ENCODE data around the gene GINS3.
"Not testable (repeated sequence)": the region's sequence is repeated elsewhere in the genome, so short reads cannot be mapped to it uniquely, and the experiment has no call there.

GINS3 gene

DNA sequence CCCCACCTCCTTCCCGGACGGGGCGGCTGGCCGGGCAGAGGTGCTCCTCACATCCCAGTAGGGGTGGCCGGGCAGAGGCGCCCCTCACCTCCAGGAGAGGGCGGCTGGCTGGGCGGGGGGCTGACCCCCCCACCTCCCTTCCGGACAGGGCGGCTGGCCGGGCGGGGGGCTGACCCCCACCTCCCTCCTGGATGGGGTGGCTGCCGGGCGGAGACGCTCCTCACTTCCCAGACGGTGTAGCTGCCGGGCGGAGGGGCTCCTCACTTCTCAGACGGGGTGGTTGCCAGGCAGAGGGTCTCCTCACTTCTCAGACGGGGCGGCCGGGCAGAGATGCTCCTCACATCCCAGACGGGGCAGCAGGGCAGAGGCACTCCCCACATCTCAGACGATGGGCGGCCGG, 4.6 kb downstream of the GINS3 start:
- not testable (repeated sequence) for H3K9ac ChIP-seq (ENCODE audit: low read length); DNase-seq; H3K56ac ChIP-seq (ENCODE audit: low read length); H2AK5ac ChIP-seq (ENCODE audit: low read length); H2BK120ac ChIP-seq (ENCODE audit: low read depth, low read length); H4K8ac ChIP-seq (ENCODE audit: low read depth, low read length); H3K23ac ChIP-seq (ENCODE audit: low read length); H3K79me2 ChIP-seq (ENCODE audit: control insufficient read depth, insufficient read depth, low read length); H4K5ac ChIP-seq (ENCODE audit: low read length); H3K4me3 ChIP-seq (ENCODE audit: low read length); H2BK5ac ChIP-seq (ENCODE audit: low read length); H3K27ac ChIP-seq (ENCODE audit: low read depth, low read length); H2BK15ac ChIP-seq (replicated peaks; ENCODE audit: low read depth); H3K27me3 ChIP-seq (ENCODE audit: insufficient read depth, low read length, poor library complexity); H3K4me2 ChIP-seq (ENCODE audit: low read length); H3K4me1 ChIP-seq (ENCODE audit: control insufficient read depth, low read depth, low read length); H3K36me3 ChIP-seq (ENCODE audit: control insufficient read depth, insufficient read depth, low read length); H3K18ac ChIP-seq (ENCODE audit: low read length); H3K4ac ChIP-seq (ENCODE audit: low read depth, low read length); H3K79me1 ChIP-seq (ENCODE audit: low read length)
- no CpG with 5 or more reads among the region's 26 CpGs for WGBS (ENCODE audit: extremely low coverage, insufficient coverage, low lambda C conversion rate)

DNA sequence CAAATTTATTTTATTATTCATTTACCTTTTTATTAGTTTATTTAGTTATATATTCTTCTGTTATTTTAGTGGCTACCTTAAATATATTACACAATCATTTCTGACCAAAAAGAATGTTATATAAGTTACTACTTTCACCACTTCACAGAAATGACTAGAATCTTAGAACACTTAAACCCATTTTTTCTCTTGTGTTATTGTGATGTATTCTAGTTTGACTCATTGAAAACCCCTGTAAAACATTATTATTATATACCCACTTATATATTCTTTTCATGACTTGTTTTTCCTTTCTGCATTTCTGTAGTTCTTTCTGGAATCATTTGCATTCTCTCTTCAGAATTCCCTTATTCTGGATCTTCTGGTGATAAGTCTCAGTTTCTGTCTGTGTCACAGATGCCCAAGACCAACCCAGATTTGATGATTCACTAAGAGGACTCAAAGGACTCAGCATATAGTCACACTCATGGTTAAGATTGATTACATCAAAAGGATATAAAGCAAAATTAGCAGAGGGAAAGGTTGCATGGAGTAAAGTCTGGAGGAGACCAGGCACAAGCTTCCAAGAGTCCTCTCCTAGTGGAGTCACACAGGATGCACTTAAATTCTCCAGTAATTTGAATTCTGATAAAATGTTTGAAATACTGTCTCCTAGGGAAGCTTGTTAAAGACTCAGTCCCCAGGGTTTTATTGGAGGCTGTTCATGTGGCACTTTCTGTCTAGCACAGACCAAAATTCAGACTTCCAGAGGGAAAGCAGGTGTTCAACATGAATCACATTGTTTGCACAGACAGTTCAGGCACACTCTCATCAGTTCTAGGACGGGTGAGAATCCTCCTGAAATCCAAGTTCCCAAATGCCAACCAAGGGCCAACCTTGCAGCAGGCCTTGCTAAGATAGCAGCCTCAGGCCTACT, 7.7 kb downstream of the GINS3 start:
- H2BK15ac ChIP-seq (replicated peaks; ENCODE audit: low read depth), result no peak overlapping the region
- H3K4me3 ChIP-seq (ENCODE audit: low read length), result no peak overlapping the region
- no peak overlapping the region for H3K56ac ChIP-seq (ENCODE audit: low read length)
- no peak overlapping the region for H3K4ac ChIP-seq (ENCODE audit: low read depth, low read length)
- peaks cover 4% of the 10 kb centered on the region for H3K36me3 ChIP-seq (ENCODE audit: control insufficient read depth, insufficient read depth, low read length)
- H2BK120ac ChIP-seq (ENCODE audit: low read depth, low read length), result no peak overlapping the region
- no peak overlapping the region for H4K8ac ChIP-seq (ENCODE audit: low read depth, low read length)
- H3K4me2 ChIP-seq (ENCODE audit: low read length), result no peak overlapping the region
- no peak overlapping the region for H3K27ac ChIP-seq (ENCODE audit: low read depth, low read length)
- H3K79me1 ChIP-seq (ENCODE audit: low read length), result no peaks in the 10 kb centered on the region
- no peak overlapping the region for H3K23ac ChIP-seq (ENCODE audit: low read length)
- no CpG with 5 or more reads among the region's 1 CpG for WGBS (ENCODE audit: extremely low coverage, insufficient coverage, low lambda C conversion rate)
- H3K9ac ChIP-seq (ENCODE audit: low read length), result no peak overlapping the region
- no peak overlapping the region for H2AK5ac ChIP-seq (ENCODE audit: low read length)
- no peaks in the 10 kb centered on the region for H3K27me3 ChIP-seq (ENCODE audit: insufficient read depth, low read length, poor library complexity)
- no peak overlapping the region for H4K5ac ChIP-seq (ENCODE audit: low read length)
- no peak for DNase-seq
- H3K4me1 ChIP-seq (ENCODE audit: control insufficient read depth, low read depth, low read length), result no peaks in the 10 kb centered on the region
- H2BK5ac ChIP-seq (ENCODE audit: low read length), result no peak overlapping the region
- no peaks in the 10 kb centered on the region for H3K79me2 ChIP-seq (ENCODE audit: control insufficient read depth, insufficient read depth, low read length)
- no peak overlapping the region for H3K18ac ChIP-seq (ENCODE audit: low read length)

DNA sequence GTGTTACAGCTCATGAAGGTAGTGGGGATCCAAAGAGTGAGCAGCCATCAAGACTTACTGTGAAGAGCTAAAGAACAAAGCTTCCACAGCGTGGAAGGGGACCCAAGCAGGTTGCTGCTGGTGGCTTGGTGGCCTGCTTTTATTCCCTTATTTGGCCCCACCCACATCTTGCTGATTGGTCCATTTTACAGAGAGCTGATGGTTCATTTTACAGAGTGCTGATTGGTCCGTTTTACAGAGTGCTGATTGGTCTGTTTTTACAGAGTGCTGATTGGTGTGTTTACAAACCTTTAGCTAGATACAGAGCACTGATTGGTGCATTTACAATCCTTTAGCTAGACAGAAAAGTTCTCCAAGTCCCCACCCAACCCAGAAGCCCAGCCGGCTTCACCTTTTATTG, 9.0 kb downstream of the GINS3 start:
- not testable (repeated sequence) for H3K4me2 ChIP-seq (ENCODE audit: low read length); H3K4ac ChIP-seq (ENCODE audit: low read depth, low read length); H3K9ac ChIP-seq (ENCODE audit: low read length); H3K36me3 ChIP-seq (ENCODE audit: control insufficient read depth, insufficient read depth, low read length); H3K18ac ChIP-seq (ENCODE audit: low read length); H3K4me3 ChIP-seq (ENCODE audit: low read length); H2AK5ac ChIP-seq (ENCODE audit: low read length); H3K79me1 ChIP-seq (ENCODE audit: low read length); DNase-seq; H3K27ac ChIP-seq (ENCODE audit: low read depth, low read length); H2BK5ac ChIP-seq (ENCODE audit: low read length); H3K4me1 ChIP-seq (ENCODE audit: control insufficient read depth, low read depth, low read length); H3K23ac ChIP-seq (ENCODE audit: low read length); H2BK15ac ChIP-seq (replicated peaks; ENCODE audit: low read depth); H3K27me3 ChIP-seq (ENCODE audit: insufficient read depth, low read length, poor library complexity); H3K79me2 ChIP-seq (ENCODE audit: control insufficient read depth, insufficient read depth, low read length); H4K5ac ChIP-seq (ENCODE audit: low read length); H2BK120ac ChIP-seq (ENCODE audit: low read depth, low read length); H3K56ac ChIP-seq (ENCODE audit: low read length); H4K8ac ChIP-seq (ENCODE audit: low read depth, low read length)
- WGBS (ENCODE audit: extremely low coverage, insufficient coverage, low lambda C conversion rate), result no CpG with 5 or more reads among the region's 3 CpGs

DNA sequence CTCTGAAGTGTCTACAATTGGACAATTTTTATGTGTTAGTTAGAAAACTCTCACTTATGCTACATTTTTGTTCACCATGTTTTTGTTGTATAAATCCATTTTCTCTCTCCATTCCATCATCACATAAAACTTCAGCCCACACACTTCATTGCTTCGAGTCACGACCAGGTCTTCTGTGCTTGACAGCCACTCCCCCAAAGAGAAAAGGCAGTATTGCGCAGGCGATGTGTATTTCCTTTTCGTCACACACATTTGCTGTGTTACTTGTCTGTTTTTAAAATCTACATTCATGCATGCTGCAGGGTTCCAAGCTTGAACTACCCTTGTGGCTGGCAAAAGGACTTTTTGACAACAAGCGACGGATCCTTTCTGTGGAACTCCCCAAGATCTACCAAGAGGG, 10.5 kb downstream of the GINS3 start:
- H4K5ac ChIP-seq (ENCODE audit: low read length), result no peak overlapping the region
- H3K4me1 ChIP-seq (ENCODE audit: control insufficient read depth, low read depth, low read length), result no peaks in the 10 kb centered on the region
- peaks cover 4% of the 10 kb centered on the region for H3K36me3 ChIP-seq (ENCODE audit: control insufficient read depth, insufficient read depth, low read length)
- H3K27me3 ChIP-seq (ENCODE audit: insufficient read depth, low read length, poor library complexity), result no peaks in the 10 kb centered on the region
- no peak overlapping the region for H2BK5ac ChIP-seq (ENCODE audit: low read length)
- no CpG with 5 or more reads among the region's 7 CpGs for WGBS (ENCODE audit: extremely low coverage, insufficient coverage, low lambda C conversion rate)
- no peak overlapping the region for H2BK120ac ChIP-seq (ENCODE audit: low read depth, low read length)
- H3K79me2 ChIP-seq (ENCODE audit: control insufficient read depth, insufficient read depth, low read length), result no peaks in the 10 kb centered on the region
- no peak overlapping the region for H3K4me2 ChIP-seq (ENCODE audit: low read length)
- no peak overlapping the region for H3K18ac ChIP-seq (ENCODE audit: low read length)
- H3K4me3 ChIP-seq (ENCODE audit: low read length), result no peak overlapping the region
- H3K79me1 ChIP-seq (ENCODE audit: low read length), result no peaks in the 10 kb centered on the region
- H2AK5ac ChIP-seq (ENCODE audit: low read length), result no peak overlapping the region
- H3K56ac ChIP-seq (ENCODE audit: low read length), result no peak overlapping the region
- no peak overlapping the region for H3K9ac ChIP-seq (ENCODE audit: low read length)
- H3K27ac ChIP-seq (ENCODE audit: low read depth, low read length), result no peak overlapping the region
- DNase-seq, result no peak
- H3K23ac ChIP-seq (ENCODE audit: low read length), result no peak overlapping the region
- H2BK15ac ChIP-seq (replicated peaks; ENCODE audit: low read depth), result no peak overlapping the region
- no peak overlapping the region for H4K8ac ChIP-seq (ENCODE audit: low read depth, low read length)
- H3K4ac ChIP-seq (ENCODE audit: low read depth, low read length), result no peak overlapping the region

DNA sequence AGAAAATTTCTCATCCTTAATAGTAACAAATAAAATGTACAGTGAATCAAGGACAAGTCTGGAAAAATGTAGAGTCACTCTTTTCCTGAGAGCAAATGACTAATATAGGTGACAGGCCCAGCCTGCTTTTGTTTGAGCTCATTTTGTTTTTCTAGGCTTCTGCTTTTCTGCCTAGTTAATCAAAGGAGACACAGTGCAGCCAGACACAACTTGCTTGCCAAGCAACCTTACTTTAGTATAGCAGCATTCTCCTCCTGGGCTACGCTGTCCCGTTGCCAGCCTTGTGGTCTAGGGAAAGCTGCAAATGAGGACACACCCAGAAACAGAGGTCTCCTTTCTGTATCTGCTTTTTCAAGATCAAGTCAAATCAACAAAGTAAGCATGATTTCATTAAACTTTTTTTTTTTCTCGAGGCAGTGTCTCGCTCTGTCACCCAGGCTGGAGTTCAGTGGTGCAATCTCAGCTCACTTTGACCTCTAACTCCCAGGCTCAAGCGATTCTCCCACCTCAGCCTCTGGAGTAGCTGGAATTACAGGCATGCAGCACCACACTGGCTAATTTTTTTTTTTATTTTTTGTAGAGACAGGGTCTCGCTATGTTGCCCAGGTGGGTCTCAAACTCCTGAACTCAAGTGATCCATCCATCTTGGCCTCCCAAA, 17.2 kb downstream of the GINS3 start:
- Histone ChIP-seq H3K36me3 (ENCODE audit: control insufficient read depth, insufficient read depth, low read length) (no peaks in the 10 kb centered on the region), H2BK120ac (ENCODE audit: low read depth, low read length) (no peak overlapping the region)
- no peak for DNase-seq

More for the DNA sequence above, 17.2 kb downstream of the GINS3 start:
- no peak overlapping the region for H4K8ac ChIP-seq (ENCODE audit: low read depth, low read length)
- H3K27me3 ChIP-seq (ENCODE audit: insufficient read depth, low read length, poor library complexity), result no peaks in the 10 kb centered on the region
- H3K9ac ChIP-seq (ENCODE audit: low read length), result no peak overlapping the region
- H3K23ac ChIP-seq (ENCODE audit: low read length), result no peak overlapping the region
- no peak overlapping the region for H2BK15ac ChIP-seq (replicated peaks; ENCODE audit: low read depth)
- no peaks in the 10 kb centered on the region for H3K79me1 ChIP-seq (ENCODE audit: low read length)
- no peak overlapping the region for H3K56ac ChIP-seq (ENCODE audit: low read length)
- no peak overlapping the region for H3K4me2 ChIP-seq (ENCODE audit: low read length)
- H3K27ac ChIP-seq (ENCODE audit: low read depth, low read length), result no peak overlapping the region
- H4K5ac ChIP-seq (ENCODE audit: low read length), result no peak overlapping the region
- H3K79me2 ChIP-seq (ENCODE audit: control insufficient read depth, insufficient read depth, low read length), result no peaks in the 10 kb centered on the region
- no CpG with 5 or more reads among the region's 6 CpGs for WGBS (ENCODE audit: extremely low coverage, insufficient coverage, low lambda C conversion rate)
- H3K4ac ChIP-seq (ENCODE audit: low read depth, low read length), result no peak overlapping the region
- H3K18ac ChIP-seq (ENCODE audit: low read length), result no peak overlapping the region
- H3K4me1 ChIP-seq (ENCODE audit: control insufficient read depth, low read depth, low read length), result no peaks in the 10 kb centered on the region
- H3K4me3 ChIP-seq (ENCODE audit: low read length), result no peak overlapping the region
- no peak overlapping the region for H2BK5ac ChIP-seq (ENCODE audit: low read length)
- H2AK5ac ChIP-seq (ENCODE audit: low read length), result no peak overlapping the region

Measured in mesendoderm (in vitro differentiated cells).